Ovary (tissue), 9 donors: ENCODE measurements around the gene RFESD. TPM values are rescaled to one million over a fixed set of nuclear protein-coding genes. Genes with fewer than 3 reads are reported as not detected.
"Not testable (repeated sequence)": the region's sequence is repeated elsewhere in the genome, so short reads cannot be mapped to it uniquely, and the experiment has no call there.

Experiments used
- DNase-seq, 5 donors: peaks; one replicate each; pipeline ENCODE4 v3.0.0-alpha.2; 2019 to 2020
- H3K27ac ChIP-seq, 2 donors: fragments of 200-600 bp; one replicate each; pipeline versions ENCODE4 v1.5.1 to v1.8.0; 2019 to 2022
- H3K27me3 ChIP-seq: fragments of 200-600 bp; one replicate; pipeline ENCODE4 v1.8.0; 2022
- H3K36me3 ChIP-seq: fragments of 200-600 bp; sonication (generic); one replicate; pipeline ENCODE4 v1.5.1; 2019
- H3K4me1 ChIP-seq: one replicate; pipeline ENCODE4 v1.8.1; 2013; ENCODE audit warnings: mild to moderate bottlenecking, moderate library complexity; ENCODE audit not compliant: insufficient read depth
- H3K4me3 ChIP-seq: fragments of 200-600 bp; sonication (generic); one replicate; pipeline ENCODE4 v1.5.1; 2017
- H3K9me3 ChIP-seq, 2 donors: fragments of 200-600 bp in 1 of 2; sonication (generic) in 1 of 2; one replicate each; pipeline versions ENCODE4 v1.5.1 to v1.8.1; 2013 to 2019; ENCODE audit warnings: mild to moderate bottlenecking in 1 of 2, moderate library complexity in 1 of 2
- CTCF ChIP-seq, 3 donors: fragments of 450-650 bp in 2 of 3; fragments of 200-600 bp in 1 of 3; IDR thresholded peaks; one replicate each; pipeline versions ENCODE4 v1.5.1 to v1.8.0; 2016 to 2022; ENCODE audit warnings: antibody characterized with exemption in 3 of 3, mild to moderate bottlenecking in 1 of 3
- EP300 ChIP-seq: sonication (generic); formaldehyde crosslinking; IDR thresholded peaks from one replicate; pipeline ENCODE4 v1.6.1; 2017; ENCODE audit warnings: antibody characterized with exemption
- POLR2A ChIP-seq: fragments of 450-650 bp; IDR thresholded peaks from one replicate; pipeline ENCODE4 v1.6.1; 2017; ENCODE audit warnings: antibody characterized with exemption, mild to moderate bottlenecking, moderate library complexity
- WGBS, 3 donors: extraction: QIAGEN DNeasy Blood & Tissue Kit in 1 of 3; methylation state at CpG; one replicate each; pipeline versions ENCODE4 v1.1.5 to v1.1.7; 2013 to 2017; 5-methylcytosine and 5-hydroxymethylcytosine counted together
- intact Hi-C, 4 donors: fragments of 100-400 bp; cut with DNase I; formaldehyde crosslinking; loops; one replicate each; pipeline versions ENCODE4 v1.11.0 to v1.15.1; 2022 to 2023
- polyA plus RNA-seq, 2 donors: library from polyadenylated mRNA; stranded (reverse); fragments of 200-250 nt in 1 of 2; fragments of 350-450 nt in 1 of 2; fragmentation: Illumina TruSeq in 1 of 2; extraction: RNeasy Lipid Tissue Mini Kit (QIAGEN cat#74804) in 1 of 2; gene quantifications; one replicate each; pipeline ENCODE4 v1.2.3, GENCODE V29; 2013 to 2014
- total RNA-seq, 7 donors: library from RNA; depleted of rRNA in 2 of 7; stranded (reverse); fragments of >200 nt in 2 of 7; fragmentation: NEBNext Ultra II Directional in 3 of 7; extraction: Animal tissue kit (Norgen Biotek cat#: 25700) in 3 of 7; gene quantifications; one replicate each; pipeline versions ENCODE4 v1.1.0 to v1.2.4, GENCODE V29; 2016 to 2023
- donor health status: DM: no; HTN: no; CAD: no; lungs with moderate emphysema.
- donor health status: DM: no; HTN: no; CAD: no.
- donor health status: Bipolar disorder and iron deficiency.
- donor health status: DM: yes; HTN: yes; CAD: no.
- donor health status: DM: no; HTN: no; CAD: no.
- donor health status: DM: yes; HTN: yes; CAD: no.

RFESD gene
- total and polyA plus RNA-seq, 9 donors: 1.1 to 5.0 (median 3.2) TPM

GRCh38 chr5:95630394-95630917 is 16.1 kb upstream of the RFESD start:
- Histone ChIP-seq H3K27me3 (no peaks in the 10 kb centered on the region), H3K4me1 (no peaks in the 10 kb centered on the region), H3K36me3 (no peaks in the 10 kb centered on the region), H3K9me3 (no peaks in the 10 kb centered on the region), H3K27ac (no peak overlapping the region), H3K4me3 (no peak overlapping the region)
- TF ChIP-seq CTCF (IDR thresholded peaks at IDR 0.05): no peak
- TF ChIP-seq POLR2A: no peak
- no peak for TF ChIP-seq EP300
- no peak for DNase-seq
- intact Hi-C loops: no loop called here
- 93 to 96% (median 95%) methylated on average over 5 of the region's 5 CpGs for WGBS, 3 donors

GRCh38 chr5:95631255-95631958 is 15.2 kb upstream of the RFESD start:
- no peak for DNase-seq
- no peaks in the 10 kb centered on the region for H3K27me3 ChIP-seq

GRCh38 chr5:95631991-95632675 is 14.4 kb upstream of the RFESD start:
- DNase-seq: no peak
- no peak for TF ChIP-seq POLR2A
- TF ChIP-seq EP300: no peak
- no peak for TF ChIP-seq CTCF (IDR thresholded peaks at IDR 0.05)
- Histone ChIP-seq H3K4me1 (no peaks in the 10 kb centered on the region), H3K27ac (no peak overlapping the region), H3K4me3 (no peak overlapping the region), H3K27me3 (no peaks in the 10 kb centered on the region), H3K36me3 (no peaks in the 10 kb centered on the region), H3K9me3 (no peaks in the 10 kb centered on the region)
- WGBS, 3 donors: 85 to 91% (median 87%) methylated on average over 4 of the region's 4 CpGs
- intact Hi-C loops: no loop called here

More at GRCh38 chr5:95631255-95631958, 15.2 kb upstream of the RFESD start:
- Histone ChIP-seq H3K36me3 (no peaks in the 10 kb centered on the region), H3K4me1 (no peaks in the 10 kb centered on the region), H3K9me3 (no peaks in the 10 kb centered on the region), H3K4me3 (no peak overlapping the region), H3K27ac (no peak overlapping the region)
- intact Hi-C loops: no loop called here
- 62 to 67% (median 65%) methylated on average over 2 of the region's 2 CpGs for WGBS, 3 donors
- no peak for TF ChIP-seq POLR2A
- no peak for TF ChIP-seq EP300
- TF ChIP-seq CTCF (IDR thresholded peaks at IDR 0.05): no peak

GRCh38 chr5:95632942-95633341 is 13.6 kb upstream of the RFESD start:
- H3K36me3 ChIP-seq, H3K9me3 ChIP-seq, H3K27me3 ChIP-seq, H3K4me1 ChIP-seq, H3K27ac ChIP-seq, DNase-seq, H3K4me3 ChIP-seq, intact Hi-C loops: not testable (repeated sequence)
- 91 to 98% (median 98%) methylated on average over 2 of the region's 2 CpGs for WGBS, 3 donors

- no peak overlapping the region for H3K27ac ChIP-seq
- H3K36me3 ChIP-seq: no peaks in the 10 kb centered on the region
- no peak for DNase-seq
- no peaks in the 10 kb centered on the region for H3K9me3 ChIP-seq
- WGBS, 3 donors: 95 to 98% (median 96%) methylated on average over 3 of the region's 3 CpGs
- no peak for TF ChIP-seq CTCF (IDR thresholded peaks at IDR 0.05)
- no peak for TF ChIP-seq EP300
- no peak for TF ChIP-seq POLR2A
- no peak overlapping the region for H3K4me3 ChIP-seq
- H3K27me3 ChIP-seq: no peaks in the 10 kb centered on the region
- no peaks in the 10 kb centered on the region for H3K4me1 ChIP-seq
- intact Hi-C loops: no loop called here
These were observed 12.9 kb upstream of the RFESD start for GRCh38 chr5:95633671-95634070.
